ENCODE results near the gene COL4A2. TPM values are rescaled to one million over a fixed set of nuclear protein-coding genes. Genes with fewer than 3 reads are reported as not detected.

COL4A2 gene
- total and polyA plus RNA-seq, 8 donors = 18.4 to 130 (median 43.8) TPM

DNA sequence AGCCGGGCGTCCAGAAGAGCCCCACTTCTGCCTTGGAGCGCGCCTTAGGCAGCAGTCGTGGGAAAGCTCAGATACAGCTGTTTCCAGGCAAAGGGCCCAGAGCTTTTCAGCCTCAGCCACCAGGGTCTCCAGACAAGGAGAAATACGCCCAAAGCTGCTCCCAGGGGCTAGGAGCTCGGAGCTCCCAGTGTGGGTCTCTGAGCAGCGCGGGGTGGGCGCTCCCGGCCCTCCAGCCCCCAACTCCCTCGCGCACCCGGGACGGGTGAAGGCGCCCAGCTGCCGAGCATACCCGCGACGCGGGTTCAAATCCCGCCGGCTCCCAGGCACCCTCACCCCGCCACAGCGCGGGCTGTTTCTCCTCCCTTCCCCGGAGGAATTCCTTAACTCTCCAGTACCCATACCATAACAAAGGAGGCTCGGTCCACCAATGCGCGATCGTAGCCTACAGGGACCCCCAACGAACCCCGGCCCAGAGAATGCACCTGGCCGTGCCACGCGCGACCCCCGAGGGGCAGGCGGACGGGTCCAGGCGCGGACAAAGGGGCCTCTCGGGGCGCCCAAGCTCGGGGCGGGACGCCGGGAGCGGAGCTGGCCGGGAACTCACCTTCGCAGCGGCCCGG, 634 bp upstream of the COL4A2 start:
- H3K4me1 ChIP-seq = no peaks in the 10 kb centered on the region
- TF ChIP-seq, protein P1, sequence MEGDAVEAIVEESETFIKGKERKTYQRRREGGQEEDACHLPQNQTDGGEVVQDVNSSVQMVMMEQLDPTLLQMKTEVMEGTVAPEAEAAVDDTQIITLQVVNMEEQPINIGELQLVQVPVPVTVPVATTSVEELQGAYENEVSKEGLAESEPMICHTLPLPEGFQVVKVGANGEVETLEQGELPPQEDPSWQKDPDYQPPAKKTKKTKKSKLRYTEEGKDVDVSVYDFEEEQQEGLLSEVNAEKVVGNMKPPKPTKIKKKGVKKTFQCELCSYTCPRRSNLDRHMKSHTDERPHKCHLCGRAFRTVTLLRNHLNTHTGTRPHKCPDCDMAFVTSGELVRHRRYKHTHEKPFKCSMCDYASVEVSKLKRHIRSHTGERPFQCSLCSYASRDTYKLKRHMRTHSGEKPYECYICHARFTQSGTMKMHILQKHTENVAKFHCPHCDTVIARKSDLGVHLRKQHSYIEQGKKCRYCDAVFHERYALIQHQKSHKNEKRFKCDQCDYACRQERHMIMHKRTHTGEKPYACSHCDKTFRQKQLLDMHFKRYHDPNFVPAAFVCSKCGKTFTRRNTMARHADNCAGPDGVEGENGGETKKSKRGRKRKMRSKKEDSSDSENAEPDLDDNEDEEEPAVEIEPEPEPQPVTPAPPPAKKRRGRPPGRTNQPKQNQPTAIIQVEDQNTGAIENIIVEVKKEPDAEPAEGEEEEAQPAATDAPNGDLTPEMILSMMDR (IDR thresholded peaks at IDR 0.05) = no peak
- ATAC-seq = no peak
- peak overlapping the region; percentile 33 to 65 (median 54) for H3K4me3 ChIP-seq
- peak overlapping the region; percentile 26 to 70 (median 52) for H3K27ac ChIP-seq
- intact Hi-C loops (cut with DNase I) = no loop called here
- peak in 1 of 6 donors; percentile 68 for DNase-seq
- no peaks in the 10 kb centered on the region for H3K9me3 ChIP-seq
- 6% methylated on average over 48 to 53 of the region's 53 CpGs for WGBS, 2 donors
- H3K27me3 ChIP-seq = peaks cover 0 to 6% (median 2%) of the 10 kb centered on the region in 4 donors
- no peaks in the 10 kb centered on the region for H3K36me3 ChIP-seq
- no peak for FAIRE-seq

DNA sequence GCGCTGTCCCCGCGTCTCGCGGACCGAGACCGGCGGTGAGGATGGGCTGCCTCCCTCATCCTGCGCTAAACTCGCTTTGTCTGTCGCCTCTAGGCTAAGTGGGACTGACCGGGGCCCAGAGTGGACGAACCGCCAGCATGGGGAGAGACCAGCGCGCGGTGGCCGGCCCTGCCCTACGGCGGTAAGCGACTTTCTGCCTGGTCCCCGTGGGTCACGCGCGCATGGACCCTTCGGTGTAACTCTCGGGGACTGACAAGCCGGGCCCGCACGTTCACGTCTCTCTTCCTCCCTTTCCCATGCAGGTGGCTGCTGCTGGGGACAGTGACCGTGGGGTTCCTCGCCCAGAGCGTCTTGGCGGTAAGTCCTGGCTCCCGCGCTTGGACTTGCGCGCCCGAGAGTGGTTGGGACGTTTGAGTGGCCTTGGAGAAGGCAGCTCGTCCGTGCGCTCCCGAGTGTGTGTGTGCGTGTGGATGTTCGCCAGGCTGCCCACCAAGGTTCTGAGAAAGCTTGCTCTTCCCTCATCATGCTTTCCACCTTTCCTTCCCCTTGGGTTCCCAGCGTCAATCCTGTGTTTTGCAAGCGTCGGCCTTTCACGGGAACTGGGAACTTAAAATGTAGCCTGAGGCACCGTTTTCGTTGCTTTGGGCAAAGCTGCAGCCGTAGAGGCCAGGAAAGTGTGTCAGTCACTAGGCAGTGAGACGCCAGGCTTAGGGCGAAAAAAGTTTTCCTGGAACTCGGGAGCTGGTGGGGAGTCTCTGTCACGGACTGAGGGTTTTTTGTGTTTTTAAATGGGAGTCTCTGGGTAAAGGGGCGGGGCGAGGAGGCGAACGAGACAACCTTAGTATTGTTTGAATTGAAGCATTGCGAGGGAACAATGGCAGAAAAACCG, 927 bp downstream of the COL4A2 start:
- no peaks in the 10 kb centered on the region for H3K4me1 ChIP-seq
- no peaks in the 10 kb centered on the region for H3K36me3 ChIP-seq
- ATAC-seq (peak; percentile 10 to 27 (median 22)), DNase-seq (peak in 1 of 6 donors; percentile 81), FAIRE-seq (no peak)
- no peaks in the 10 kb centered on the region for H3K9me3 ChIP-seq
- TF ChIP-seq, protein P1 (IDR thresholded peaks at IDR 0.05) = no peak
- 1 to 2% methylated on average over 64 of the region's 64 CpGs for WGBS, 2 donors
- peaks cover 0 to 6% (median 2%) of the 10 kb centered on the region in 4 donors for H3K27me3 ChIP-seq
- intact Hi-C loops (cut with DNase I) = no loop called here
- H3K4me3 ChIP-seq = peak overlapping the region; percentile 33 to 65 (median 54)
- peak overlapping the region; percentile 26 to 70 (median 39) for H3K27ac ChIP-seq

DNA sequence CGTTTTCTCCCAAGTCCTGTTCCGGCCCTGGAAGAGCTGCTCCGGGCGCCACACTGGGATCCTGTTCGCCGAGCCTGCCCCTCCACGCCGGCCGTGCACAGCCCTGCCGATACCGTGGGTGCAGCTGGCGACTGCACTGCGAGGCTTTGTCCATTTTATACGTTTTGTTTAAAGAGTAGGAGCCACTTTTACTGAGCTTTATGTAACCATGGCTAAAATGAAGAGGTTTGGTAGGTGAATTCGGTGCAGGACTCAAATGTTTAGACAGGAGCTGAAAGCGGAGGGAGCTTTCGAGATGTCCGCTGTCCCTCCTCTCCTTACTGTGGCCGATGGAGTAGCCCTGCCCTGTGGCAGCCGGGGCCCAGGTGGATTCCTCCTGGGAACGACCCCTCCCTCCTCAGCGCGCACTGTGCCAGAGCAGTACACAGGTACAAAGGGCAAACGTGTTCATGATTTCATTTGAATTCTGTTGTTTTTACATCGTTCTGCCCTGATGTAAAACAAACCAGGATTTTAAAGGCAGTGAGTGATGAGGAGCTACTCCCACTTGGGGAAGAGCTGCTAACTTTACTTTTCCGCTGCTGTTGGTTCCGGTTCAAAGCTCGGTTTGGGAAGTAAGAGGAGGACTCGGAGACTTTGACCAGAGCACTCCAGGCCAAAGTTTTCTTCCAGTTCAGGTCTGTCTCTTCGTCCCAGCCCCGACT, 1.7 kb downstream of the COL4A2 start:
- TF ChIP-seq, protein P1 (IDR thresholded peaks at IDR 0.05) = no peak
- intact Hi-C loops (cut with DNase I) = no loop called here
- DNase-seq (peak in 2 of 6 donors; percentile 19 to 47), ATAC-seq (peak; percentile 32 to 58 (median 46)), FAIRE-seq (no peak)
- Histone ChIP-seq H3K4me1 (no peaks in the 10 kb centered on the region), H3K36me3 (no peaks in the 10 kb centered on the region), H3K27ac (peak overlapping the region in 3 of 4 donors; percentile 30 to 70 (median 48)), H3K9me3 (no peaks in the 10 kb centered on the region), H3K4me3 (peak overlapping the region; percentile 10 to 65 (median 54)), H3K27me3 (peaks cover 0 to 6% (median 2%) of the 10 kb centered on the region in 4 donors)
- 5 to 7% methylated on average over 31 of the region's 31 CpGs for WGBS, 2 donors

DNA sequence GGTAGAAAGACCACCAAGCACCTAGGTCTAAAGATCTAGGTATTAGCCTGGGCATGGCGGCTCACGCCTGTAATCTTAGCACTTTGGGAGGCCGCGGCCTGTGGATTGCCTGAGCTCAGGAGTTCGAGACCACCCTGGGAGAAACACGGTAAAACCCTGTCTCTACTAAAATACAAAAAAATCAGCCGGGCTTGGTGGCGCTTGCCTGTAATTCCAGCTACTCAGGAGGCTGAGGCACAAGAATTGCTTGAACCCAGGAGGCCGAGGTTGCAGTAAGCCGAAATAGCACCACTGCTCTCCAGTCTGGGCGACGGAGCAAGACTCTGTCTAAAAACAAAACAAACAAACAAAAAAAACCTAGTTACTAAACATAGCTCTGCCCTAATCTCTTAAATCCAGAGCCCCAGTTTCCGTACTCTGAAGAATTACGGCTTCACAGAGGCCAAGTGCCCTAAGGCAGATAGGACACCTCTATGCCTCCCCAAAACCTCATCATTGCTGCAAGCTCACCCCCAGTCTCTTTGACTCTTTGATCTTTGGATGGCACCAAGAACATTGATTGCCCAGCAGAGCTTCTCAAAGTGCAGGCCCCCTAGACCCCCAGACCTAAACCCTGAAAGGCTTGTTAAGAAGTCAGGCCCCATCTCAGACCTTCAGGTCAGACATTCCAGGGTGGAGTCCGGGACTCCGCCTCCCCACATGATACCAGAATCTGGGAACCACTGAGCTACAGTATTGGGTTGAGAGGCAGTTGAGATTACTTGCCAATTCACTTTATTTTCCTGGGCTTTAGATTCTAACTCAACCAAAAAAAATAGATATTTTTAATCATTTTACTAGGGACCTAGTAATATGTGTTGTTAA, 2.8 kb downstream of the COL4A2 start:
- peaks cover 0 to 6% (median 2%) of the 10 kb centered on the region in 4 donors for H3K27me3 ChIP-seq
- ATAC-seq = no peak
- intact Hi-C loops (cut with DNase I) = no loop called here

More for the DNA sequence above, 2.8 kb downstream of the COL4A2 start:
- FAIRE-seq (no peak), DNase-seq (no peak)
- peak overlapping the region in 1 of 4 donors; percentile 65 for H3K4me3 ChIP-seq
- WGBS, 2 donors = 74 to 88% methylated on average over 16 of the region's 16 CpGs
- no peaks in the 10 kb centered on the region for H3K36me3 ChIP-seq
- H3K4me1 ChIP-seq = no peaks in the 10 kb centered on the region
- H3K27ac ChIP-seq = peak overlapping the region in 1 of 4 donors; percentile 48
- no peaks in the 10 kb centered on the region for H3K9me3 ChIP-seq
- TF ChIP-seq, protein P1 (IDR thresholded peaks at IDR 0.05) = no peak

Measured in pancreas (tissue), 10 donors.